ENCODE data around the gene SCYGR6.
"Not testable (repeated sequence)": the region's sequence is repeated elsewhere in the genome, so short reads cannot be mapped to it uniquely, and the experiment has no call there.

The SCYGR6 gene, protein sequence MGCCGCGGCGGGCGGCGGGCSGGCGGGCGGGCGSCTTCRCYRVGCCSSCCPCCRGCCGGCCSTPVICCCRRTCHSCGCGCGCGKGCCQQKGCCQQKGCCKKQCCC

GRCh38 chr2:227724394-227725039 lies at the start of gene SCYGR6:
SCYGR6 (minus strand) TSS chr2:227724757; CDS start chr2:227724757, 0 bp downstream.
- no peak for DNase-seq (ENCODE audit: low read depth)

DNA sequence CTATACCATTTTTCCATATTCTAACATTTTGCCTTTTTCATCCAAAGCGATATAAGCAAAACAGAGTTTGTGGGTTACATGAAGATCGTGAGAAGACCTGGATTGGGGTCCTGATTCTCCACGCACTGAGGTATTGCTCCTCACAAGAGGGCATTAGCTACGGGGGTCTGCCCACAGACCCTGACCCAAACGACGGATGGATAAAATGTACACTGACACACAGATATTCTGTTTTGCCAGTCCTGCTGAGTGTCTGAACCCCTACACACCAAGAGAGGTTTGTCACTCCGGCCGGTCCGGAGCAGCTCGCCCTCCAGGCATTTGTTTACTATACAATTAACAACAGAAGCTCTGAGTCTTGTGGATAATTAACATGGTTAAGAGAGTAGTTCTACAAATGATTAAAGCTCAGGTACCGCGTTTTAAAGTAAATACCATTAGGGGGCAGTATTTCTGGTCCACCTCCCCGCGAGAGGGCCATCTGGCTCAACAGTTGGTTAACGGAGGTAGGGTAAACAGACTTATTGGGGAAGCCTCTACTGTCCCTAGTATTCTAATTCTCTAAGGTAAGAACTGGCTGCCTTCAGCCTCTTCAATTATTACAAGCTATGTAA lies 49.6 kb upstream of the SCYGR6 start:
- no peak for DNase-seq (ENCODE audit: low read depth)

- DNase-seq (ENCODE audit: low read depth) = no peak
Observed at GRCh38 chr2:227772932-227773331, 48.4 kb upstream of the SCYGR6 start.

DNA sequence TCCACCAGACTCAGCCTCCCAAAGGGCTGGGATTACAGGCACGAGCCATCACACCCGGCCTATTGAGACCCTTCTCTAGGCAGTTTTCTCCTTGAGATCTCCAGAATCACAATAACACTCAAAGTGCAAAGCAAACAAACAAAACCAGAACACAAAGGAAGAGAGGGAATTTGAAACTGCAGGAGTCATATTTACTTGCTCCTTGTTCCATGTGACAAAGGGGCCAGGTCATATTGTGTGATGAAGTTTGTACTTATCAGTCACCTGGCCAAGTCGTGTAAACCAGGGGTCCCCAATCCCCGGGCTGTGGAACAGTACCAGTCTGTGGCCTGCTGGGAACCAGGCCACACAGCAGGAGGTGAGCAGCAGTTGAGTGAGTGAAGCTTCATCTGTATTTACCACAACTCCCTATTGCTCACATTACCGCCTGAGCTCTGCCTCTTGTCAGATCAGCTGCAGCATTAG lies 47.7 kb upstream of the SCYGR6 start:
- DNase-seq (ENCODE audit: low read depth) = no peak

- no peak for DNase-seq (ENCODE audit: low read depth)
Observed at GRCh38 chr2:227767830-227768229, 43.3 kb upstream of the SCYGR6 start.

DNA sequence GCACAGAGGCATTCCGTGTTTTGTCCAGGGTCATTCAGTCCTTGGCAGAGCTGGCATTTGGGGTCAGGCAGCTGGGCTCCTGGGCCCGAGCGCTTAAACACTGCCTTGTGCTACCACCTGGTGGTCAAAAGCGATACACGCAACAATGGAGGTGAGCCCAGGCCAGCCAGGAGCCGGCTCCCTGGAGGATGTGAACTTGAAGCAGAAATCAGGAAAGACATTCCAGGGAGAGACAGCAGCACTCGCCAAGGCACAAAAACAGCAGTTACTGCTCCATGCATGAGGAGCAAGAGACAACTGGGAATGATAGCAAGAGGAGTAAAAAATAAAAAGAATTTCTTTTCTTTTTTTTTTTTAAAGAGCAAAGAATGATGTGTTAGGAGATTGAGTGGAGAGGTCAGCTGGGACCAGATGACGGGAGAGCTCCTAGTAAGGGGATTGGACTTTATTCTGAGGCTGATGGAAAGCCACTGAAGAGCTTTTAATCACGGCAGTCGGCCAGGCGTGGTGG lies 41.9 kb upstream of the SCYGR6 start:
- DNase-seq (ENCODE audit: low read depth) = peak; percentile 28

- no peak for DNase-seq (ENCODE audit: low read depth)
Observed at GRCh38 chr2:227765788-227766372, 41.3 kb upstream of the SCYGR6 start.

DNA sequence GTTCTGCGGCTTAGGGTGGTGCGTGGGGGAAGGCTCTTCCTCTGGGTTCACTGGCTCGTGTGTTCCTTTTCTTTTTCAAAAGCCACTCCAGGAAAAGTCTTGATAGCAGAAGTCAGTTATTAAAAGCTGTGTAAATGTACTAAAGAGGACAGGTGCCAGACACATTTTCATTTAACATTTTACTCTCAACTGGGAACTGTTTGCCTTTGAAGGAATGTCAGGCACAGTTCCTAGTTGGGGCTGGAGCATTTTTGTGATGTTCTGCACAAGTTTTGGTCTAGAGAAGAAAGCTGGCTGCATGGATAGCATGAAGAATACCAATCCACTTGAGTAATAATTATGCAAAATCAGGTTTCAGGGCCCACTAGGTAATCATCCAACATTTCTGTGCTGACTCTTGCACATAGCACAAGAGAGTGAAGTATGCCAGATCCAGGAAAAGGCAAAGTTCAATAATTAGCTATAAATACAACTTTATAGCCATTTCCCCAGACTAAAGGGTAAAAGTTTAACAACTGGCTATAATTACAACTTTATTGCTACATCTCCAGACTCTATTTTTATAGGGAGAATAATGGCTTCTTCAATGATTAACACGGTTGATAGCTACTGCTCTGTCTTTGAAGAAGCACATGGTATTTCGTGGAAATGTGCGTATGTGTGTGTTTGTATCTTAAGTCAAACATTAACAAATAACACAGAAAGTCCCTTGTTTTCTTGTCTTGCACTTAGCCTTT lies 37.4 kb upstream of the SCYGR6 start:
- DNase-seq (ENCODE audit: low read depth) = no peak

DNA sequence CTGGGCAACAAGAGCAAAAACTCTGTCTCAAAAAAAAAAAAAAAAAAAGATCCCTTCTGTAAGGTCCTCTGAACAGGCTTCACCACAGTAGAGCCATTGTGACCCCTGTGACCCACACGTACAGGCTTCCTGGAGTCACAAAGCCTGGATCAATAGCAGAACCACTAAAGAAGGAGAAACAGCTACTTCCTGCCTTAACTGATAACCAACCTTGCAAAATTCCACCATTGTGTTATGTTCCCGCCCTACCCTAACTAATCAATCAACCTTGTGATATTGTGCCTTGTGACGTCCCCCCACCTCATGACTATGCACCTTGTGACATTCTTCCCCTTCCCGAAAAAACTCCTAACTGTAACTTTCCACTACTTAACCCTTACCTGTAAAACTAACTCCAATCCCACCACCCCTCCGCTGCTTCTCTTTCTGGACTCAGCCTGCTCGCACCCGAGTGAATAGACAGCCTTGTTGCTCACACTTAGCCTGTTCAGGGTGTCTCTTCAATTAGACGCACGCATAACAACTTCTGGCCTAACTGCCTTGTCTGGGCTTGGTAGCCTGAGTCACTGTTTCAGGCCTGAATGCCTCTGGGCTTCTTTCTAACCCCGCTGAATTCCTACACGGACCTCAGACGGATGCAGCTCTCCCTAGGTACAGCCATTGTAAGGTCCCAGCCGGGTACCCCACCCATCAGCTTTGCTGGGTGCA lies 35.0 kb upstream of the SCYGR6 start:
- no peak for DNase-seq (ENCODE audit: low read depth)

DNA sequence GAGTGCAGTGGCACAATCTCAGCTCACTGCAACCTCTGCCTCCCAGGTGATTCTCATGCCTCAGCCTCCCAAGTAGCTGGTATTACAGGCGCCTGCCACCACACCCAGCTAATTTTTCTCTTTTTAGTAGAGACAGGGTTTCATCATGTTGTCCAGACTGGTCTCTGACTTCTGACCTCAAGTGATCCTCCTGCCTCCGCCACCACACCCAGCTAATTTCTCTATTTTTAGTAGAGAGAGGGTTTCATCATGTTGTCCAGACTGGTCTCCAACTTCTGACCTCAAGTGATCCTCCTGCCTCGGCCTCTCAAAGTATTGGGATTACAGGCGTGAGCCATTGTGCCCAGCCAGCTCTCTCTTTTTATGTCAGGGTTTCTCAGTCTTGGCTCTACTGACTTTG lies 31.7 kb upstream of the SCYGR6 start:
- not testable (repeated sequence) for DNase-seq (ENCODE audit: low read depth)

DNA sequence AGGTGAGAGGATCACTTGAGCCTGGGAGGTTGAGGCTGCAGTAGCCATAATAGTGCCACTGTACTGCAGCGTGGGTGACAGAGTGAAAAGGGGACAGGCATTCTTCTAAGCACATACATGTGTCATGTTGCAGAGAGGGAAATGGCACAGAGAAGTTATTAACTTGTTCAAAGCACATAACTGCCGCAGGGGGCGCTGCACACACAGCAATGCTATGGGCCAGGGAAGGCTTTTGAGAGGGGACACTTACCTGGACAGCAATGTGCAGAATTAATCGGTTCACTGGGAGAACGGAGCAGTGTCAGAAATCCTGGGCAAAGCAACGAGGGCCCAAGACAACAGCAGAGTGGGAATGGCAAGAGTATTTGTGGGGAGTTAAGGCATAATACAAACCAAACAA lies 23.5 kb upstream of the SCYGR6 start:
- DNase-seq (ENCODE audit: low read depth) = no peak

DNA sequence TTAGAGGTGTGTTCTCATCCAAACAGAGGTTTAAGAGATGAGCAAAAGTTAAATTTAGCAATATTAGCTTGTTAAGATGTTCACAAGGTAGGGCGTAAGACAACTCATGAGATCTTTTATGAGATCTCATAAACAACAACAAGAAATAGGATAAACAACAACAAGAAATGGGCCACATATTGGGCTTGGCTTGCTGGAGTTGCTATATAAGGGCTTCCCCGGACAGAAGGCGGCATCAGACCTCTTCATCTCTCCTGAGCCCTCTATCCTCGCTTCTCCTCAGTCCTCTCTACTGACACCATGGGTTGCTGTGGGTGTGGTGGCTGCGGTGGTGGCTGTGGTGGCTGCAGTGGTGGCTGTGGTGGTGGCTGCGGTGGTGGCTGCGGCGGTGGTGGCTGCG lies 21.0 kb upstream of the SCYGR6 start, which contains the start of gene SCYGR8:
TSS of gene SCYGR8 (plus strand) at position 301 of the 400 bp plus-strand sequence. CDS start at position 301, 0 bp downstream.
- DNase-seq (ENCODE audit: low read depth) = no peak

DNA sequence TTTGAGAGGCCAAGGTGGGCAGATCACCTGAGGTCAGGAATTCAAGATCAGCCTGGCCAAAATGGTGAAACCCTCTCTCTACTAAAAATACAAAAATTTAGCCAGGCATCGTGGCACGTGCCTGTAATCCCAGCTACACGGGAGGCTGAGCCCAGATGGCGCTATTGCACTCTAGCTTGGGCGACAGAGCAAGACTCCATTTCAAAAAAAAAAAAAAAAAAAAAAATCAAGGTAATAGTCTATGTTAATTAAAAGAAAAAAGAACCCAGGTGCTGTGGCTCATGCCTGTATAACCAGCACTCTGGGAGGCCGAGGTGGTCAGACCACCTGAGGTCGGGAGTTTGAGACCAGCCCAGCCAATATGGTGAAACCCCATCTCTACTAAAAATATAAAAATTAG lies 16.1 kb upstream of the SCYGR6 start:
- DNase-seq (ENCODE audit: low read depth) = not testable (repeated sequence)

DNA sequence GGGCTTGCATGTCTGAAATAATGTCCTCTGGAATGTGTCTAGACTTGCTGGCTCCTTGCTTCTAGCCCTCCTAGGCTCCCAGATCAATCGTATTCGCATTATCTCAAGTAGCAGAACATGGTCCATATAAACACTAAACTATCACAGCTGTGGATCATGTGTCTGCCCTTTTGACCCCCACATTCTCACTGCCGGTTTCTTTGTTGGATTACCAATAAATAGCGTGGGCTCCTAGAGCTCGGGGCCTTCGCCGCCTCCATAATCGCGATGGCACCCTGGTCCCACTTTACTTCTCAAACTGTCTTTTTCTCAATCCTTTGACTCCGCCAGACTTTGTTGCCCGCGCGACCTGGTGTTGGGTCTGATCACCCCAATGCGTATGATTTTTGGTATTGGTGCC lies 14.8 kb upstream of the SCYGR6 start:
- DNase-seq (ENCODE audit: low read depth) = no peak

- DNase-seq (ENCODE audit: low read depth) = no peak
Observed at GRCh38 chr2:227728035-227728434, 3.5 kb upstream of the SCYGR6 start, which contains the start of gene SCYGR7. SCYGR7 (plus strand) TSS chr2:227728335; CDS start chr2:227728335, 0 bp downstream.

DNA sequence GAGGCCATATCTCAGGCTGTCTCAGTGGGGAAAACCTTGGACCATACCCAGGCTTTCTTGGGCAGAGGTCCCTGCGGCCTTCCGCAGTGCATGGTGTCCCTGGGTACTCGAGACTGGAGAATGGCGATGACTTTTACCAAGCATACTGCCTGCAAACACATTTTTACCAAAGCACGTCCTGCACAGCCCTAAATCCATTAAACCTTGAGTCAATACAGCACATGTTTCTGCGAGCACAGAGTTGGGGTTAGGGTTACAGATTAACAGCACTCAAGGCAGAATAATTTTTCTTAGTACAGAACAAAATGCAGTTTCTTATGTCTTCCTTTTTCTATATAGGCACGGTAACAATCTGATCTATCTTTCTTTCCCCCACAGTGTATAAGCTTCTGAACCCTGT lies 1.7 kb downstream of the SCYGR6 start:
- DNase-seq (ENCODE audit: low read depth) = not testable (repeated sequence)

DNA sequence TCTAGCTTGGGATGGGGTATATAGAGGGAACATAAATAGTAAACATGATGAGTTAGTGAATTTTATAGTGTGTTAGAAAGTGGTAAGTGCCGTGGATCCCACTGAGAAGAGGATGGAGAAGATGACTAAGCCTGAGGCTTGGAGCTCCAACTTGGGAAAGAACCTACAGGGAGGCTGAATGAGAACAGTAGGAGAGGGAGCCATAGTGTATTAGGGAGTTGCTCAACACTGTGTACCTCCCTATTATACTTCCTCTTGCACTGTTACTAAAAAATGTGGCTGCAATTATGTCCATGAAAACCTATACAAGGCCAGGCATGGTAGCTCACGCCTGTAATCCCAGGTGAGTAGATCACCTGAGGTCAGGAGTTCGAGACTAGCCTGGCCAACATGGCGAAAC lies 3.9 kb downstream of the SCYGR6 start:
- DNase-seq (ENCODE audit: low read depth) = no peak

- no peak for DNase-seq (ENCODE audit: low read depth)
Observed at GRCh38 chr2:227719641-227720040, 4.9 kb downstream of the SCYGR6 start.

- DNase-seq (ENCODE audit: low read depth) = no peak
Observed at GRCh38 chr2:227717687-227718567, 6.6 kb downstream of the SCYGR6 start, which contains the start of gene SLC19A3. SLC19A3 (minus strand) TSS chr2:227718028; CDS start chr2:227702318, 15,710 bp downstream.

DNA sequence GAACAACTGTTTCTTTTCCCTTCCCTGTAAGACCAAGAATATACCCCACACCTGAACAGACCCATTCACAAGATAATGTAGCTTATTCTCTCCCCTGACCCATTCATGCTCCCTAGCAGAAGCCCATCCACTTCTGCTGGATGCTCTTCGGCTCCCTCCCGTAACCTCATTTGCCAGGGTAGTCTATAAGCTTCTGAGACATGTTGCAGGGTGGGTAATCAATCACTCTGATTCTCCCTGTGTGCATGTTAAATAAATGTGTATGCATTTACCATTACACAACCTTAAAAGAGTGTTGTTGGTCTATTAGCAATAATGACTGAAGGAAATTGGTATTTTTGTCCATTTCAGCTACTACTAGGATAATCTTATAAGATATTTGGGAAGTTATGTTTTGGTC lies 8.1 kb downstream of the SCYGR6 start:
- DNase-seq (ENCODE audit: low read depth) = no peak

All from stimulated activated CD8-positive, alpha-beta memory T cell treated with anti-CD3 and anti-CD28 coated beads, Interleukin-12 subunit alpha, Interleukin-12 subunit beta, amount 100 ng/mL, for 1 hour (primary cell).